SIG-M5 treated with dmso at 0.1 percent for 504 hours (cell line): ENCODE measurements around the gene ZNF618.

Experiments used
- DNase-seq: peaks from one replicate; lab custom pipeline; 2025; ENCODE audit not compliant: unreplicated experiment; lab: John Stamatoyannopoulos, UW

Gene ZNF618

DNA sequence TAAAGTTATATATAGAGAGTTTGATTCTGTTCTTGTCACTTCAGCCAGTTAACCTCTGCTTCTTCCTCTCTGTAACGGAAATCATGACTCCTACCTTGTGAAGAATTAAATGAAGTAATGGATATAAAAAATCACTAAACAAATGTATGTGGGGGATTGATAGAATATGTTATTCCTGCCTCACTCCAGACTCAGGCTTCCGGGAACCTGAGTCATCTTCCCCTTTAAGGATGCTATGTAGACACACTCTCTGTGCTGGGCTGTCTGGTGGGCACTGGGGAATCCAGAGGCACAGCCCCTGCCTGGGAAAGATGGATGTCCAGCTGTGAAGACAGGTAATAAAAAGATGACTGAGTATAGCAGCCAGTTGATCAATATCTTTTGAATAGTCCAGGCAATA is 77.4 kb downstream of the ZNF618 start:
- DNase-seq, result no peak

DNA sequence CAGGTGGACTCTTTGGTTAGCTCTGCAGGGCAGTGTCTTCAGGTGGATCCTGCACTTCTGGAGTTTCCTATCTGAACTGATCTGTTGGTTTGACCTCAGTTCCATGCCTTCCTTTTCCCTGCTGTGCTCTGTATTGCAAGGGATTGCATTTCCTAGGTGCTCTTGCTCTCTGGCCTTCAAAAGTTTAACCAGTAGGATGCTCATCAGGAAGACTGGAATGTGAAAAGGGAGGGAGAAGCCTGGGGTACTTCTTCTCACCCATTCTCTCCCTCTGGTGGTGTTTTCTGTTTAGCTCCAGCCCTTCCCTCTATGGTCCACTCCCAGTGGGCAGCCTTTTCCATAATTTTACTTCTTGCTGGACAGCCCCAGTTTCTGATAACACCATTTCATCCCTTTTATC is 78.5 kb downstream of the ZNF618 start:
- no peak for DNase-seq

DNA sequence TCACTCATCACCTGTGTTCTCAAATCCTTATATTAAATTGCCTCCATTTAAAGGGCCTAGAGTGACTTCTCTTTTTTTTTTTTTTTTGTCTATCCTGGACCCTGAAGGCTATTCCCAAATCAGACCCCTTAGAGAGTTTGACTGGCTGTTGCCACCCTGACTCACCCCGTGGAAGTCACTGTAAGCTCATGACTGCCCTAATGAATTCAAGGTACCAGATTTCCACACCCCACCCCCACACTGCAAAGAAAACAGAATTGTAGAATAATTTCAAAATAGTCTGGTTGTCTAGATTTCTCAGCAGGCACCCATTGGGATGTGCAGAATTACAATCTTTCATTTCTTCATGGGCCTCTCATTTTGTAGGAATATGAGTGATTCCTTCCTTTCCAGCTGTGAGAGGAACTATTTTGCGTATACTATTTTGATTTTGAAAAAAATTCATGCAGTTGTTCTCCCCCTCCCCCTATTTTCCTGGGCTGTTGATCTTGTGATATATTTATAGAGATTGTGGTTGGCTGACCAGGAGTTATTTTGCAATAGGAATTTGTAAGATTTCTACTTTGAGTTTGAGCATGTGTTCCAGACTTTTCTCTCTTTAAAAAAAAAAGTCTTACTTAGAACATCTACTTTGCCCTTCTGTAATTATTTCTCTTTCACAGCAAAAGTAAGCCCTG is 79.1 kb downstream of the ZNF618 start:
- DNase-seq, result peak; percentile 67

DNA sequence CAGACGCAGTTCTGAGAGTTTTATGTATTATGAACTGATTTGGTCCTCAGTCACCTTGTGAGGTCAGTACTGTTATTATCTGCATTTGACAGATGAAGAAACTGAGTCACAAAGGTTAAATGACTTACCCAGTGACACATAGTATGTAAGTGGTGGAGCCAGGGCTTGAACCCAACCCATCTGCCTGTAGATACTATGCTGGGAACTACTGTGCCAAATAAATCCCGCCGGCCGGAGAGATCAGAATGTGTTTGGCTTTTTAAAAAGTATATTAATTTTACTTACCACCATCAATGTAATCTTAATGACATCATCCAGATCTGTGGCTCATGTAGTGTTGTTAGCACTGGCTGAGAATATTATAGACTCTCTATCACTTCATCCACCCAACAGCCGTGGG is 80.8 kb downstream of the ZNF618 start:
- DNase-seq, result no peak

DNA sequence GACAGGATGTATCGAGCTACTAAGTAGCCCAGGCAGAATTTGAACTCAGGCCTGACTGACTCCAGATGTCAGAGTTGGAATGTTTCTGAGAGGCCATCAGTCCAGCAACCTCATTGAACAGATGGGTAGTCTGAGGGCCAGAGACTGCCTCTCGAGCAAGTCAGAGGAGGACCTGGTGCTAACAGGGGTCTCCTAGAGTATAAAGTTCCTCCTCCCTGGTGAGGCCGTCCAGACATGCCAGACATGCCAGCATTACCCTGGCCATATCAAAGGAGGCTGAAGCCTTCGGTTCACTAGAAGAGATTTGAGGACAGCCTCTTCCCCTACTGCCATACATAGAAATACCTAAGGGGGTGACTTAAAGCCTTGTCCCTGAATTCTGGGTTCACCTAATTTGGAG is 81.2 kb downstream of the ZNF618 start:
- DNase-seq, result no peak

DNA sequence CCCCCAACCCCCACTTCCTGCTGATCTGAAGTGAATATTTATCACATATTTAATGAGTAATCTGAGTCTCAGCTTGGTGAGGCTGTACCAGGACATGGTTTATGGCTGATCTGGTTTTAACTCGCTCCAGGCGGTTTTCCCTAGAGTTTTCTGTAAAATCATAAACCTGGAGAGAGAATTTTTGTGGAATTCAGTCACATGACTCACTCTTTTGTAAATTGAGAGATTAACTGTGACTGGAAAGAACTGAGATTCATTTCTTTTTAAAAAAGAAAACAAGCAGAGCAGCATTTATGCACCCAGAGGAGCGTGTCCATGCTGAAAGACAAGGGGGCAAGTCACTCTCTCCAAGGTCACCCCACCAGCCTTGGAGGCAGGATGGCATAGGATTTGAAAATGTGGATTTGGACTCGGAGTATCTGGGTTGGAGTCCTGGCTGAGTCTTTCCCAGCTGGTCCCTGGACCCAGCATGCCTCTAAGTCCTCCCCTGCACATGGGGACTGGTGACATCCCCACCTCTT is 81.8 kb downstream of the ZNF618 start:
- no peak for DNase-seq

DNA sequence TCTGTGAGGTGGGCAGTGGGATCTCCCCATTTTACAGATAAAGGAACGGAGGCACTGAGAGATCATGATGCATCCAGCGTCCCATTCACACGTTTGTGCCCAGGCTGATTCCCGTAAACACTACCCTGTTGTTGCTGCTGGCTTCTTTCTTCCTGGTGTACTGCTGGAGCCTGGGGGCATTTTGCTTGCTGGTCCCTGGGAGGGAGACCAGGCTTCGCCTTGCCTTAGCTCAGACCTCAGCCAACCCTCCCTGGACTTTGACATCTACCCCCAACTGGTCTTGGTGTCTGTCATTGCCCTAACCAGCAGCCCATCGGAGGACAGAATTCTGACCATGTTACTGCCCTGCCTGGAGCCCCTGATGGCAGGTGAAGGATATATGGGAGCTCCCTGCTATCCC is 82.4 kb downstream of the ZNF618 start:
- no peak for DNase-seq

DNA sequence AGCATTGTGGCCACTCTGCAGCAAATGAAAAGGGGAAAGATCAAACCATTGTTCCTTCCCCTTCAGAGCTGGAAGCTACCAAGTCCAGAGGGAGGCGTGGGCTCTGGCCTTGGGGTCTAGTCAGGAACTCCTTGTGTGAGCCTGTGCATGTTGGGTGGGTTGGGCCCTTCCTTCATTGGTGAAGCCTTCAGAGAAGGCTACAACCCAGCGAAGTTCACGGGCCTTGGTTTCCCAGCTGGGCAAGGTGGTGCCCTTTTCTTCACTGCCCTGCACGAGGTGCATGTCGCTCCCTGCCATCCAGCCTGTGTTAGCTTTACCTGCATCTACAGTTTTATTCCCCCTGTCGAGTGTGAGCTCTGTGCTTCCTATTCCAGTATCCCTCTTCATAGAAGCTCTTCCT is 84.7 kb downstream of the ZNF618 start:
- DNase-seq, result no peak

DNA sequence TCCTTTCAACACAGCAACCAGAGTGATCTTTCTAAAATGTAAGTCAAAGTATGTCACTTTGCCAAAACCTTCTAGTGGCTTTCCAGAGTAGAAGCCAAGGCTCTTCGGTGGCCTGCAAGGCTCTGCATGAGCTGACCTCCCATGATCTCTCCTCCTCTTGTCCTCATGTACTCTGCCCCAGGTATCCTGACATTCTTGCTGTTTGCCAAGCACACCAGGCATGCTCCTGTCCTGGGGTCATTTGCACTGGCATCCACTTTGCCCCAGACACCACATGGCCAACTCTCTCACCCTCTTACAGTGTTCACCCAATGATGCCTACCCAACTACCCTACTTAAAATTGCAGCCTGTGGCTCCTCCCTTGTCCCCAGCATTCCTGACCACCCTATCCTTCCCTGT is 86.3 kb downstream of the ZNF618 start:
- DNase-seq, result no peak

DNA sequence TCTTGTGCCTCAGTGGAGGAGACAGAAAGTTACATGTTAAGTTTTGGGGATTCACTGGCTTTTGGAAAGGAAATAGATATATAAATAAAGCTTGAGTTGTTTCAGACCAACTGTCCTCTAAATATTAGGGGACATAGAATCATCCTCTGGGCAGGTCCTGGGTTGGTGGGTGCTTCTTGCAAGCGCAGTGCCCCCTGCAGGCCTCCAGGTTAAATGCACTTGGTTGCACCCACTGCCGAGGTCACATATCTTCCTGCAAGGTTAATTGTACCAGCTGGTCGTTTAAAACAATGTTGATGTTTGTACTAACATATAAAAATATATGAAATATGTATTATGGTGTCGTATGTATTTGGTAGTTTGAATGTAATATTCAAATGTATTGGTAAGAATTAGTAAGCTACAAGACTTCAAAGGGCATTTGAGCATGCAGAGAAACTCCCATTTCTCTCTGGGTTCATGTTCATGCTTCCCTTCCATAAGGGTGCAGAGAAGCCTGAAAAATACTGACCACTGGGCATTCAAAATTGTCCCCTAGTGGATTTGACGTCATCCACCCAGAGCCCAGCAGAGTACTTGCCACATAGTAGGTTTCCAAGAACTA is 87.0 kb downstream of the ZNF618 start:
- DNase-seq, result peak; percentile 35

DNA sequence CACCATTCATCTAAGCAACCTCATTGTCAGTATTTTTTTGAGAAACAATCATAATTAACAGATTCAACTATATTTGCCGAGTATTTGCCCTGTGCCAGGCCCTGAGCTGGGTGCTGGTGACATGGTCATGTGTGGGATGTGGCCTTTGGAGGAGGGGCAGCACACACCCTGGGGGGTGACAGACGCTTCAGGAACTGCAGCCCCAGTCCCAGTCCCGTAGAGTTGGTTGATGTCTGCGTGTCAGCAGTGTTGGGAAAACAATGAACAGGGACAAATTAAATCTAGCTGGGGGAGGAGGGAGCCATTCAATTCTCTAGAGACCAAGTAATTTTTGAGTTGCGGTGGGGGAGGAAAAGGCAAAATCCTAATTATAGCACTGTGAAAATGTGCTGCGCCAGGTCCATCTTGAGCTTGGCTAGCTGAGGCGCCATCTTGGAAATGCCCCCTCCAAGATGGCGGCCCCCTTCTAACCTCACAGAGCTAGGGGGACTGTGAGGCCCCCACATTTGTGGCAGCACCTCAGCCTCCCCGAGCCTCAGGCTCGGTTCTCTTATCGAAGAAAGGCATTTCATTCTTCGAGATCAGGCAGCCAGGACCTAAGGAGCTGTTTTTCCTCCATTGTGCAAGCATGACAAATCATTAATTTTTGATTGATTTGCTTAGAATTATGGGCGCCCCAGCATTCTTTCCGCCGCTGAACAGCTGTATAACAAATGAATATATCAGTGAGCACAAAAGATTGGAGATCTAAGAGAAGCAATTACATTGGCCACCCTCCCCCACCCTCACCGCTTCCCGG is 87.8 kb downstream of the ZNF618 start:
- DNase-seq, result no peak

DNA sequence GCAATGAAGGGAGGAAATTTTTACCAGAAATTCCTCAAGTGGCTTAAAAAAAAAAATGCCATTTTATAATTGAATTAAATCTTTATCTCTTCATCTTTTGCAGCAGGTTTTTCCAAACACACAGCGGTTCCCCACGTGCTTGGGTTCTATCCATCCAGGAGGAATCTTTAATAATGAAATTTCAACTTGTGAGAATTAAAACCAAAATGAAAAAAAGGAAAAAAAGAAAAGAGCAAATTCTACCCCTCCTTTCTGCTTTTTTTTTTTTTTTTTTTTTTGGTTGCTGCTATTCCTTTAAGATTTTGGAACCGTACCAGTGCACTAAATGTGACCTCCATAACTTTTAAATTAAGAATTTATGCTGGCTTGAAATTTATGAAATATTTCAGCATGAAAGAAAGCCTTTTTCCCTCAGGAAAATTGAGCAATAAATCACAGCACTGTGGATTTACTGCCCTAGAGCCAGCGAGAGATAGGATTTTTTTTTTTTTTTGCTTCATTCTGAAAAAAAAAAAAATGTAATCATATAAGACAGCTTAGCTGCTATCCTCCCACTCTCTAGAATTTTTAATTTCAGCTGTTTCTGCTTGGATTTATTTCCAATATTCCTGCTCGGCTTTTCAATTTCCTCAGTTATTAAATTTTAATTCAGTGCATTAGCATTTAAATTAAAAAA is 88.5 kb downstream of the ZNF618 start:
- no peak for DNase-seq

DNA sequence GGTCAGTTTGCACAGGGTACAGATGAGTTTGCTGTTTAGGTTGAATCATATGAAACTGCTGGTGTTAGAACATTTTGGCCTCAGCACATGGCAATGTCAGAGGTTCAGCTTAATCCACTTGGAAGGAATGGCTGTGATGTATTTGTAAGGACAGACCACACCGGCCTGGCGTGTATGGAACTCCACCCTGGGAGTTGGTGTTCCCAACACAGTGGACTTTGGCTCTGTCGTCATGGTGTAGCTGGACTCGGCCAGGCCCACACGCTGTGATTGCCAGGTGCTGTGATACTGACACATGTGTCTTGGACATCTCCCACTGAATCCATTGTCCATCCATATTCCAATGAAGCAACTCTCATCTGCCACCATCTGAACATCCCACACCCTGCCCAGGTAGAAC is 90.3 kb downstream of the ZNF618 start:
- no peak for DNase-seq

DNA sequence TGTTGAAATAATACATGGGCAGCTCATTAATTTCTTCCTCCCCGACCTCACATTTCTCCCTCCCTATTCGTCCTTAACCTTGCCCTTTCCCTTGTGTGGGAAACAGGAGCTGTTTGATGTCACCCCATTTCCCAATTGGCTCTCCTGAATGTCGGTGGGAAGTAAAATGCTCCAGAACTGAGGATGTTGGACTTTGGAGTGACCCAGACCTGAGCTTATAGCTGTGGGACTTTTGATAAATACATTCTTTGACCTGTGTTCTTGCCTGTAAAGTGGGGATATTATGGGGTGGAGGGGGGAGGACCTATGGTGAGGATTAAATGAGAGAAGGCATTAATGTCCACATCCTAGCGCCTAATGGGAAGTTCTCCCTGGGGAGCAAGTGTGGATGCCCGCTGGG is 91.3 kb downstream of the ZNF618 start:
- no peak for DNase-seq

DNA sequence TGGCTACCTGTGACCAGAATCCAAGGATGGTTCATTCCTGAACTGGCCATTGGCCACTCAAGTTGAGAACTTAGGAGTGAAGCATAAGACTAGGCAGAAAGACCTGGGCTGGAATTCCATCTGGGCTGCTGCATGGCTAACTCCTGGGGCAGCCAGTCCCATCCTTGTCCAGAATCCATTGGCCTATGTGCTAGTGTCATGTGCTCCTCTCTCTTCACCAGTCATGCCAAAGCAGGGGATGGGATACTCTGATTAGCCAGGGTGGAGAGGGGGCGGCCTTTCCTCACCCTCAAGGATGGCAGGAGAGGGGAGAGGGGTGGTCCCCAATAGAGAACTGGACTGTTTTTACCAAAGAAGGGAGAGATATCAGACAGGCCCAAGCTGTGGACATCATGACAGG is 93.2 kb downstream of the ZNF618 start:
- DNase-seq, result no peak

DNA sequence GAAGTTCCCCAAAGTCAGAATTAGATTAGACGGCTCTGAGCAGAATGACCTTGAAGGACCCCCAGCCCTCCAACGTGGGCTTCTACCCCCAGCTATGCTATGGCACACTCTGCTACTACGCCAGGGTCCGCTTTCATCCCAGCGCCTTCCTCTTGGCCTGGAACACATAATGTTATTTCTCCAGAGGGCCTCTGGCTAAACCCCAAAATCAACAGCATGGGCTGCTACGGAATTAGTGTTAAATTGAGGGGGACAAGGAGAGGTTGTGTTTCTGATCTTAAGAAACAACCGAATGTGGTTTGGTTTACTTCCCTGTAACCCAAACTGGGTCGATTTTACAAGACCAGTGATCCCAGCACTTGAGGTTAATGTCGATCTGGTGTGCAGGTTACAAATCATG is 97.1 kb downstream of the ZNF618 start:
- no peak for DNase-seq

DNA sequence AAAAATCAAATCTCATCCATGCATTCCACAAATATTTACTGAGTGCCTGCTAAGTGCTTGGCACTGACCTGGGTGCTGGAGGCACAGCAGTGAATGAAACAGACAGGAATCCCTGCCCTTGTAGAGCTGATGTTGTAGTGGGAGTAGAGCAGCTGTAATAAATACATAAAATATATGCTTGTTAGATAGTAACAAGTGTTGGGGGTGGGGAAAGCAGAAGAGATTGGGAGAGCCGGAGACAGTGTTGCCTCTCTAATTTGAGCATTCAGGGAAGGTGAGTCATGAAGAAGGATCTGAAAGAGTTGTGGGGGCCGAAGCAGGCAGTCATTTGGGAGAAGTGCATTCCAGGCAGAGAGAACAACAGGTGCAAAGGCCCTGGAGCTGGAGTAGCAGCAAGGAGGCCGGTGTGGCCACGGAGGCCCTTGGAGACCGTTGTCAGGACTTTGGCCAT is 97.9 kb downstream of the ZNF618 start:
- no peak for DNase-seq

DNA sequence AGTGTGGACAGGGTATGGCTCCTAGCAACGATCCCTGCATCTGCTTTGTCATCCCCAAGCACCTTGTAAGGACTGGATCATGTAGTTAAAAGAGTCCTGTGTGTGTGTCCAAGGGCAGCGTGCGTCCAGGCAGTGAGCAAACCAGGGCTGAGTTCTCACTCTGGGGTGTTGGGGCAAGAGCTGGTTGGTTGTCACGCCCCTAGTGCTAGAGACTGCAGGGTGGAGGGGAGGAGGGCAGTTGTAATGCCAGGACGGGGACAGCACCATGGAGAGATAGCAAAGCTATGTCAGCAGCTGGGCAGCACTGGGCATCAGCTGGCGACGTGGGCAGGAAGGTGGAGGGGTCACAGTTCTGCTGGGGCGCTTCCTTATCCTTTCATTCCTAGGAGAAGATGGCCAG is 100.8 kb downstream of the ZNF618 start:
- no peak for DNase-seq

DNA sequence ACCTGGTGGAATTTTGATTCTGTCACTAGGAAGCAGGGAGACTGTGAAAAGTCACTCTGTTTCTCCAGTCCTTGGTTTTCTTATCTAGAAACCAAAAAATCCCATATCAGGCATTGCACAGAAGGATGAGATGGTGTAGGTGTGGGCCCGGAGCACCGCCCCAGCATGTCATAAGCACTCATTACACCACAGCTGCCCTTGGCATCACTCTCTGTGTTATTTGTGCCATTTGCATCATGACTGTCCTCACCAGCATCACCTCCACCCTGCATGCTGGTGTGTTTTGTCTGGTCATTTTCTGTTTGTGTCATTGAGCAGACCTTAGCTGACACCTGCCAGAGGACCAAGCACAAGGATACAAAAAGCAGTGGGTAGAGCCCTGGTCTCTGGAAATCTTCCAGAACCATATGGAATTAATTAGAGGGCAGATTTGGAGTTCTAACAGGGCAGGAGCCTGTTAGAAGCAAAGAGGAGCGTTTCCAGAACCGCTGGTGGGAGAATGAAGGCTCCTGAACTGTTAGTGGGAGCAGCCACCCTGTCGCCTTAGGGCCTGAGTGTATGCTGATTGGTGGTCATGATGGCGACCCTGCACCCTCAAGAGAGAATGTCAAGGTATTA is 102.7 kb downstream of the ZNF618 start:
- no peak for DNase-seq

DNA sequence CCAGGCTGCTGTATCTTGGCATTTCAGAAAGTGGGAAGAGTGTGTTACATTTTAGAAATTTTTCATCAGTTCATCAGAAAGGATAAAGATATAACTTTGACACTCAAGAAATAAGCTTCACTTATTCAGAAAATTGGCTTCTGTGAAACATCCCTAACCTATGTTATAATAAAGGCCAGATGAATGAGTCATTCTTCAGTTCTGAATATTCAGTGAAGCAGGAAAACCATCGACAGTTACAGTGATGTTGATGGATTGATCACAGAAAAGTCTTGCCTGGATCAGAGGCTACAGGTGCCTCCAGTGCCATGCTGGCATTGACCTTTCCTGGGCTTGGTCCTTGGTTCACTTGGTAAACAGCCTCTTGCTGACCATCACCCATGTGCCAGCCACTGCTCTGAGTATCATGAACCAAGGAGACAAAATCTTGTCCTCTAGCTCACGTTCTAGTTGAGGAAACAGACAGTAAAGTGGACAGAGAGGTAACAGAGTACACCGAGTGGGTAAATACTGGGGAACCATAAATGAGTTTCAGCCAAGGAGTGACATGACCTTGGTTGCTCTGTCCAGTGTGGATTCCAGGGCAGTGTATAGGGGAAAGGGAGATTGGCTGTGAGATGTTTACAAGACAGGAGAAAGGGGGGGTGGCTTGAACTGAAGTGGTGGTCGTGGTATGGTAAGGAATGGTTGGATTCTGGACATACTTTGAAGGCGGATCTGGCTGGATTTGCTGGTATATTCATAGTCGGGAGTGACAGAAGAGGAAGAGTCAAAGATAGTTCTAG is 103.4 kb downstream of the ZNF618 start:
- no peak for DNase-seq
